GM12801 (cell line): ENCODE measurements around the gene ZNF284.

Experiments used
- TF ChIP-seq, protein P1 (sequence below): IDR thresholded peaks from one replicate; pipeline ENCODE4 v1.5.1; 2011; ENCODE audit warnings: control low read depth; ENCODE audit not compliant: insufficient read length; ENCODE audit errors: extremely low read depth

Gene ZNF284

DNA sequence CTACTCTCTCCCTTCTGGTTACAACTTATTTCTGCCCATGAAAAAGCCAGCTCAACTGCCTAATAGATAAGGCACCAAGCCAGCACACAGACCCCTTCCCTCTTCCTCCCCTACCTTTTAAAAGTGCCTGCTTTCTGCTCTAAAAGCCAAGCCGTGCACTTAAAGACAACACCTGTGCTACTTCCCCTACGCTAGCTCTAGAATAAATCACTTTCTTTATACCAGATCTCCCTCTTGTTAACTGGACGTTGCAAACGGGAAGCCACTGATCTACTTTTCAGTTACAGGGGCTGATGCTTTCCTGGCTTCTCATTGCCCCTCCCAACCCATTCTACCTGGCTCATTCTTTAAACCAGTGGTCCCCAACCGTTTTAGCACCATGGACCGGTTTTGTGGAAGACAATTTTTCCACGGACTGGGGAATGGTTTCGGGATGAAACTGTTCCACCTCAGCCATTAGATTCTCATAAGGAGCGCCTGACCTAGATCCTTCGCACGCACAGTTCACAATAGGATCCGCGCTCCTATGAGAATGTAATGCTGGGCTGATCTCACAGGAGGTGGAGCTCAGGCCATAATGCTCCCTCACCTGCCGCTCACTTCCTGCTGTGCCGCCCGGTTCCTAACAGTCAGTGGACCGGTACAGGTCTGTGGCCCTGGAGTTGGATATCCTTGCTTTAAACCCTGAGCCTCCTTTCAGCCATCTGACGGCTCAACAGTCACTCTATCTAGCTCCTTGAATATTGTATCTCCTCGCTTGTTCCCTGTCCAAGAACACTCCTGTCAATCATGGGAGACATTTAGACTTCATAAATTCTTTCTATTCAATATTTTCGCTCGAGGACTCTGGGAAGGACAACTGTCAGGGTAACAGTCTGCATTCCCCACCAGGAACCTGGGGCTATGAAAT lies 21.0 kb upstream of the ZNF284 start:
- TF ChIP-seq, protein P1, sequence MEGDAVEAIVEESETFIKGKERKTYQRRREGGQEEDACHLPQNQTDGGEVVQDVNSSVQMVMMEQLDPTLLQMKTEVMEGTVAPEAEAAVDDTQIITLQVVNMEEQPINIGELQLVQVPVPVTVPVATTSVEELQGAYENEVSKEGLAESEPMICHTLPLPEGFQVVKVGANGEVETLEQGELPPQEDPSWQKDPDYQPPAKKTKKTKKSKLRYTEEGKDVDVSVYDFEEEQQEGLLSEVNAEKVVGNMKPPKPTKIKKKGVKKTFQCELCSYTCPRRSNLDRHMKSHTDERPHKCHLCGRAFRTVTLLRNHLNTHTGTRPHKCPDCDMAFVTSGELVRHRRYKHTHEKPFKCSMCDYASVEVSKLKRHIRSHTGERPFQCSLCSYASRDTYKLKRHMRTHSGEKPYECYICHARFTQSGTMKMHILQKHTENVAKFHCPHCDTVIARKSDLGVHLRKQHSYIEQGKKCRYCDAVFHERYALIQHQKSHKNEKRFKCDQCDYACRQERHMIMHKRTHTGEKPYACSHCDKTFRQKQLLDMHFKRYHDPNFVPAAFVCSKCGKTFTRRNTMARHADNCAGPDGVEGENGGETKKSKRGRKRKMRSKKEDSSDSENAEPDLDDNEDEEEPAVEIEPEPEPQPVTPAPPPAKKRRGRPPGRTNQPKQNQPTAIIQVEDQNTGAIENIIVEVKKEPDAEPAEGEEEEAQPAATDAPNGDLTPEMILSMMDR: no peak

DNA sequence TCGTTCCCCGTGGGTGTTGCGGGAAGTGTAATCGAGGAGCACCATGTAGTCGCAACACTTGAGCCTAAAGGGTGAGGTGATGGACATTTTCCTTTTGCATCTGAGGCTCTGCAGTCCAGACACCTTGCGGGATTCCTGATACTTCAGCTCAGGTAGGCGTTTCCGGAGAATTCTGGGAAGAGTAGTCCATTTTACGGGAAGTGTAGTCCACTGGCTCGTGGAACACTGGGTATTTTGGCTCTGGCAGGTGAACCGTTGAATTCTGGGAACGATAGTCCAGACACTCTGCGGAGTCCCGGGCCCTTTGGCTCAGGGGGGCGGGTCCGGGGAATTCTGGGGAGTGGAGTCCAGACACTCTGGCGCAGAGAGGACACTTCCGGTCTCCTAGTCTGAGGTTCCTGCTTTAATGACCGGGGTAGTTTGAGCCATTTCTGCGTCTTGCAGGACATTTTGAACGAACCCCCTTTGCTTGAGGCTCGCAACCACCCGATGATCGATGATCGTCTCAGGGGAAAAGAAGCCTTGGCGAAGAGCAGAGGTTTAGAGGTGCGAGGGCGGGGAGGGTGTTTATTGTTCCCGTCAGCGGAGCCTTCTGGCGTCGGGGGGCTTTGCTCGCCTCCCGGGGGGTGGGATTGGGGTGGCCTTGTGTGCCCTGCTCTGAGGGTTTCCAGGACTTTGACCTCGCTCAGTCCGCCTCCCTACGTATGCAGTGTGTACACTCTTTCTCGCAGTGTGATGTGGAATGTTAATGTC lies 20.1 kb upstream of the ZNF284 start, which contains the start of gene ZNF223:
ZNF223 (plus strand) TSS at position 387 of the 753 bp plus-strand sequence. CDS start 3,141 bp downstream, outside the sequence.
- TF ChIP-seq, protein P1: no peak

DNA sequence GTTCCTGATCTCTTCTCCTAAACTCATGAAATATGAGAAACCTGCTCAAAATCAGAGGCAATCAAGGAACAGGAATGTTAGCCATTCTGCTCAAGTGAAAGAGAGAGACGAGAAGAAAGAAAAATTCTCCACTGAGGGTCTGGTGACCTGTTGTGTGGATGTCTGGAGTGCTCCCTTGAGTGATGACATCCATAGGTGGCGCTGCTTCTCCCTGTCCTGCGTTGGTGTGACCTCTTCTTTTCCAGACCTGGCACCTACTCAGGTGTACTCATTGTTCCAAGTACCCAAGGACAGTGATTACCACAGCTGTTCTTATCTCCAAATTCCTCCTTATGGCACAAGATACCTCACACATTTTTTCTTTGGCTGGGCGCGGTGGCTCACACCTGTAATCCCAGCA lies 16.1 kb upstream of the ZNF284 start:
- TF ChIP-seq, protein P1: no peak

DNA sequence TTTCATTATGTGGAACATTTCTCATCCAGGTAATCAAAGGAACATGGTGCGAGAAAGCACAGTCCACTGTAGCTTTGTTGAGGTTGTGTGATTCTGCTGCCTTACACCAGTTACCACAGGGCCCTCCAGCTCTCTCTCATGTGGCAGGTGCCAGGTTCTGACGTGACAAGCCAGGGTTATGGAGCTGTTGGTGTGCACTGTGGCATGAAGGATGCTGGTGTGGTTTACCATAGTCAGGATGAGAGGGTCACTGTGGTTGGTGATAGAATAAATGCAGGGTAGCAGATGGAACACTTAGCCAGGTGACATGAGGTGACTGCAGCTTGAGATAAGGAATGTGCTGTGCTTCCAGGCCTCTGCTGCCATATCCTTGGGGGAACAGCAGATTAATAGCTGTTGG lies 12.7 kb upstream of the ZNF284 start:
- TF ChIP-seq, protein P1: no peak

DNA sequence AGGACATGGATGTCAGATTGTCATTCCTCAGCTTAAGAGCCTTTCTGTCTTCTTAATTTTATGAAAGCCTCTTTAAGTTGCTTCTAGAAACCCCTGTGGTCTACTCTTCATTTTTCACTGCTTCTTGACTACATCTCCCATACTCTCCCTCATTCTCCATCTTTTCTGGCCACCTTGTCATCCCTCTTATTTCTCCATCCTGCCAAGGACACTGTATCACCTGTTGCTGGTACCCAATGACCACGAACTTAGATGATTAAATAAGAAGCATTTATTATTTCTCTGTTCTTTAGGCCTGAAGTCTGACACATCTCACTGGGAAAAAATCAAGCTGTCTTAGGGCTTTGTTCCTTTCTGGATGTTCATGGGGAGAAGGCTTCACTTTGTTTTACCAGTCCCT lies 10.9 kb upstream of the ZNF284 start:
- TF ChIP-seq, protein P1: no peak

DNA sequence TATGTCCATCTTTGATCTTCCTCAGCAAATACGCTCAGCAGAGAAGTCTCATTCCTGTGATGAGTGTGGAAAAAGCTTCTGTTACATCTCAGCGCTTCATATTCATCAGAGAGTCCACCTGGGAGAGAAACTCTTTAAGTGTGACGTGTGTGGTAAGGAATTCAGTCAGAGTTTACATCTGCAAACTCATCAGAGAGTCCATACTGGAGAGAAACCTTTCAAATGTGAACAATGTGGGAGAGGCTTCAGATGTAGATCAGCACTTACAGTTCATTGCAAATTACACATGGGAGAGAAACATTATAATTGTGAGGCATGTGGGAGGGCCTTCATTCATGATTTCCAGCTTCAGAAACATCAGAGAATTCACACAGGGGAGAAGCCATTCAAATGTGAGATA lies 5.7 kb upstream of the ZNF284 start:
- TF ChIP-seq, protein P1: no peak

DNA sequence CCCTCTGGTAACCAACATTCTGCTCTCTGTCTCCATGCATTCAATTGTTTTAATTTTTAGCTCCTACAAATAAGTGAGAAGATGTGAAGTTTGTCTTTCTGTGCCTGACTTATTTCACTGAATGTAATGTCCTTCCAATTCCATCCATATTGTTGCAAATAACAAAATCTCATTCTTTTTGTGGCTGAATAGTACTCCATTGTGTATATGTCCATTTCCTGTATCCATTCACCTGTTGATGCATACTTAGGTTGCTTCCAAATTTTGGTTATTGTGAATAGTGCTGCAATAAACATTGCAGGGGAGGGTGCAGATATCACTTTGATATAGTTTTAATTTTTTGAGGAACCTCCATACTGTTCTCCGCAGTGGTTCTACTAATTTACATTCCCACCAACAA lies 2.5 kb upstream of the ZNF284 start:
- TF ChIP-seq, protein P1: no peak
